Uterus (tissue), 4 donors: ENCODE results near the gene ZNF804B. TPM values are rescaled to one million over a fixed set of nuclear protein-coding genes. Genes with fewer than 3 reads are reported as not detected.
"Not testable (repeated sequence)": the region's sequence is repeated elsewhere in the genome, so short reads cannot be mapped to it uniquely, and the experiment has no call there.

Source experiments
- DNase-seq, 2 donors: peaks; one replicate each; pipeline ENCODE4 v3.0.0-alpha.2; 2019 to 2020
- H3K27ac ChIP-seq, 2 donors: fragments of 200-600 bp; sonication (generic); 1 replicate in 1 of 2; 2 replicates in 1 of 2; pipeline ENCODE4 v1.5.1; 2016 to 2018
- H3K27me3 ChIP-seq, 2 donors: fragments of 200-600 bp; sonication (generic); one replicate each; pipeline ENCODE4 v1.5.1; 2018 to 2019; ENCODE audit warnings: control low read depth in 1 of 2
- H3K36me3 ChIP-seq, 2 donors: fragments of 200-600 bp; sonication (generic); one replicate each; pipeline ENCODE4 v1.5.1; 2019; ENCODE audit warnings: control low read depth in 1 of 2
- H3K4me1 ChIP-seq, 2 donors: fragments of 200-600 bp; sonication (generic); one replicate each; pipeline ENCODE4 v1.5.1; 2018 to 2019; ENCODE audit warnings: control low read depth in 1 of 2
- H3K4me3 ChIP-seq, 2 donors: fragments of 200-600 bp; sonication (generic); 1 replicate in 1 of 2; 2 replicates in 1 of 2; pipeline ENCODE4 v1.5.1; 2018 to 2019; ENCODE audit warnings: mild to moderate bottlenecking in 1 of 2
- H3K9me3 ChIP-seq, 2 donors: fragments of 200-600 bp; sonication (generic); one replicate each; pipeline ENCODE4 v1.5.1; 2019; ENCODE audit warnings: control low read depth in 1 of 2
- CTCF ChIP-seq, 4 experiments: fragments of 200-600 bp in 2 of 4; fragments of 450-650 bp in 2 of 4; sonication (generic) in 2 of 4; IDR thresholded peaks; one replicate each; pipeline ENCODE4 v1.5.1; 2016 to 2019; ENCODE audit warnings: antibody characterized with exemption in 4 of 4, mild to moderate bottlenecking in 2 of 4, moderate library complexity in 1 of 4
- POLR2A ChIP-seq, 2 donors: fragments of 450-650 bp; IDR thresholded peaks; one replicate each; pipeline ENCODE4 v1.6.1; 2016; ENCODE audit warnings: antibody characterized with exemption in 2 of 2, mild to moderate bottlenecking in 1 of 2, moderate library complexity in 1 of 2
- intact Hi-C: fragments of 100-400 bp; cut with DNase I; formaldehyde crosslinking; loops from one replicate; pipeline ENCODE4 v1.15.1; 2023; ENCODE audit warnings: low total_unique reads
- total RNA-seq, 4 donors: library from RNA; depleted of rRNA in 3 of 4; stranded (reverse); fragments of >200 nt in 3 of 4; gene quantifications; one replicate each; pipeline versions ENCODE4 v1.1.0 to v1.2.4, GENCODE V29; 2014 to 2023
- donor health status: DM: yes; HTN: yes; CAD: no.

ZNF804B gene
- total RNA-seq, 4 donors from 2014 or later: 0.07 TPM; not detected in 3

DNA sequence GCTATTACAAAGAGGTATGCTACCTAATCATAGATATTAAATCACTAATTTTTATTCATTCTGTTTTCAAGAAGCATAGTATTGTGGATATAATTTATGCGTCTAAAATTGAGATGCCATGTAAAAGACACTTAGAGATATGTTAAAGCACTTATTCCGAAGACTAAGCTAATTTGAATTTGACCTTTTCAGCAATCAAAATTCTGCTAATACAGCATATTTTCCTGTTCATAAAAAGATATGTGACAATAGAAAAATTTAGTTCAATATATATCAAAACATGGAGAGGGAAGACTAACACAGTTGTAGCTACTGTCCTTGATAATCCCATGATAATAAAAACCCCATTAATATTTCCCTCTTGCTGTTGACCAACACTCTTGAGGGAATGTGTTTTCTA, 422.6 kb downstream of the ZNF804B start:
- Histone ChIP-seq H3K4me3 (no peak overlapping the region), H3K36me3 (no peaks in the 10 kb centered on the region), H3K27ac (no peak overlapping the region), H3K9me3 (no peaks in the 10 kb centered on the region), H3K27me3 (no peaks in the 10 kb centered on the region), H3K4me1 (no peaks in the 10 kb centered on the region)
- no peak for DNase-seq
- intact Hi-C loops: no loop called here
- no peak for TF ChIP-seq POLR2A (IDR thresholded peaks at IDR 0.05)
- no peak for TF ChIP-seq CTCF (IDR thresholded peaks at IDR 0.05)

GRCh38 chr7:89183712-89184111, 424.2 kb downstream of the ZNF804B start:
- DNase-seq: no peak
- H3K36me3 ChIP-seq: no peaks in the 10 kb centered on the region
- H3K4me1 ChIP-seq: no peaks in the 10 kb centered on the region
- H3K27ac ChIP-seq: no peak overlapping the region
- TF ChIP-seq POLR2A (IDR thresholded peaks at IDR 0.05): no peak
- no peak for TF ChIP-seq CTCF (IDR thresholded peaks at IDR 0.05)
- no peaks in the 10 kb centered on the region for H3K27me3 ChIP-seq
- H3K9me3 ChIP-seq: no peaks in the 10 kb centered on the region
- H3K4me3 ChIP-seq: no peak overlapping the region
- intact Hi-C loops: no loop called here

- intact Hi-C loops: no loop called here
- DNase-seq: no peak
- no peak overlapping the region for H3K27ac ChIP-seq
- no peaks in the 10 kb centered on the region for H3K9me3 ChIP-seq
- no peaks in the 10 kb centered on the region for H3K36me3 ChIP-seq
- TF ChIP-seq CTCF (IDR thresholded peaks at IDR 0.05) (no peak), POLR2A (IDR thresholded peaks at IDR 0.05) (no peak)
- H3K4me3 ChIP-seq: no peak overlapping the region
- H3K27me3 ChIP-seq: no peaks in the 10 kb centered on the region
- no peaks in the 10 kb centered on the region for H3K4me1 ChIP-seq
Observed at GRCh38 chr7:89200758-89201157, 441.3 kb downstream of the ZNF804B start.

DNA sequence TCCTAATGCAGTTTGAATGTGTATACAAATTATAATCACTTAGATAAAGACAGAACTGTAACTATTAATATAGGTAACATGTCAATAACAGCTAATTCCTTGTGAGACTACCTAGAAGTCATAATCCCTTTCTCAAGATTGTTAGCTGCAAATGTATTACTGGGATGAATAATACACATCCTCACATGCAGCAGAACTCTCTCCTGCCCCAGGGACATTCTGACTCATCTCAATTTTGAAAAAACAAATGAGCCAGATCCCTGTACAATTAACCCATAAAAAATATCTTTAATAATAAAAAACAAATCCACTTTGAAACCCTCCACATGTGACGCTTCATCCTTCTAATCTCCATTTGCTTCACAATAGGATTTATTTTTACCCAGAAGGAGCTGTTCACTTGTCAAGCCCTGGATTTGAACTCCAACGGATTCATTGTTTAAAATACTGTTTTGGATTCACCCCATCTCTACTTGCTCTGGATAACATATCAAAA, 464.4 kb downstream of the ZNF804B start:
- Histone ChIP-seq H3K4me1 (no peaks in the 10 kb centered on the region), H3K27ac (no peak overlapping the region), H3K36me3 (no peaks in the 10 kb centered on the region), H3K4me3 (no peak overlapping the region), H3K27me3 (no peaks in the 10 kb centered on the region), H3K9me3 (no peaks in the 10 kb centered on the region)
- TF ChIP-seq CTCF (IDR thresholded peaks at IDR 0.05): no peak
- TF ChIP-seq POLR2A (IDR thresholded peaks at IDR 0.05): no peak
- no peak for DNase-seq
- intact Hi-C loops: no loop called here

DNA sequence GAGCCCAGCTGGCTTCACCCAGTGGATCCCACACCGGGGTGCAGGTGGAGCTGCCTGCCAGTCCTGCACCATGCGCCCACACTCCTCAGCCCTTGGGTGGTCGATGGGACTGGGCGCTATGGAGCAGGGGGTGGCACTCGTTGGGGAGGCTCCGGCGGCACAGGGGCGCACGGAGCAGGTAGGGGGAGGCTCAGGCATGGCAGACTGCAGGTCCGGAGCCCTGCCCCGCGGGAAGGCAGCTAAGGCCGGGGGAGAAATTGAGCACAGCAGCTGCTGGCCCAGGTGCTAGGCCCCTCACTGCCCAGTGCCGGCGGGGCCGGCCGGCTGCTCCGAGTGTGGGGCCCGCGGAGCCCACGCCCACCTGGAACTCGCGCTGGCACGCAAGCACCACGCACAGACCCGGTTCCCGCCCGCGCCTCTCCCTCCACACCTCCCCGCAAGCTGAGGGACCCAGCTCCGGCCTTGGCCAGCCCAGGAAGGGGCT, 469.2 kb downstream of the ZNF804B start:
- H3K36me3 ChIP-seq, intact Hi-C loops, H3K4me3 ChIP-seq, H3K27ac ChIP-seq, H3K27me3 ChIP-seq, H3K4me1 ChIP-seq, H3K9me3 ChIP-seq, DNase-seq: not testable (repeated sequence)

DNA sequence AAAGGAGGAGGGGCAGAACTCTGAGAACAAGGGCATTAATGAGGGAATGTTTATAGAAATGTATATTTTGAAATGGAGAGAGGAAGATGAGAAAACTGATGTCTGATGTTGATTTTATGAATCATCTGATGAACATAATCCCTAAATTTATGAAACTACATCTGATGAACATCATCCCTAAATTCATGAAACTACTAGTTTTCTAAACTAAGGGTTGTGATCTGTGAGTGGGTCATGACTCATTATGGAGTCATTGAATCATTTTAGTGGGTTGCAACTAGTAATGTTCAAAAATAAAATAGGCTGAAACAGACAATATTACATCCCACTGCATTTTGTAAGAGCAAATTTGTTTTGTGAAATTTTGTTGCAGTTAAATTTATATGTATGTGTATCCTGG, 478.7 kb downstream of the ZNF804B start:
- Histone ChIP-seq H3K27me3 (no peaks in the 10 kb centered on the region), H3K4me1 (no peaks in the 10 kb centered on the region), H3K36me3 (no peaks in the 10 kb centered on the region), H3K27ac (no peak overlapping the region), H3K9me3 (no peaks in the 10 kb centered on the region), H3K4me3 (no peak overlapping the region)
- TF ChIP-seq POLR2A (IDR thresholded peaks at IDR 0.05): no peak
- no peak for DNase-seq
- intact Hi-C loops: no loop called here
